ENCODE data around the gene COBL. TPM values are rescaled to one million over a fixed set of nuclear protein-coding genes. Genes with fewer than 3 reads are reported as not detected.

The COBL gene
- total RNA-seq, 4 donors from 2014 or later, result 62.4 to 114 (median 72.2) TPM

DNA sequence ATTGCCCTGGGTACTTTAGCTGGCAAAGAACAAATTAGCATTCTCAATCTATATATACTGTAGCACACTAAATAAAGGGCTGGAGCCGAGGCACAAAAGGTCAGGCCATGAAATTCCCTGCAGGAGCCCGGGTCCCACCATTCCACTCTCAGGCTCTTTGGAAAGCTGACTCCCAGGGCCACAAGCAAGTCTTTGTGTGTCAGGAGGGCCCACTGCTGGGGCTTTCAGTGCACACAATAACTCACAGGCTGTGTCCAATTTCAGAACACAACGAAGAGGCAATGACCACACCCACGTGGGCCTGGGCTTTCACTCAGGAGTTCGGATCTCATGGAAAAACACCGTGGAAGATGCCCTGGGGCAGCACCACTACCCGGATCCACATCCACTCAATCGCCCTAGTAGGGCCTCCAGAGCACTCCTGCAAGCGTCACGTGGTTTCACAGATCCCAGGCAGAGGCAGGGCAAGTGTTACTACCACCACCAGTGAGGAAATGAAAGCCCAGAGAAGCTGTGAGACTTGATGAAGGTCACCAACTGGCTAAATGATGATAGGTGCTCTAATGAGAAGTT is 60.3 kb downstream of the COBL start:
- no peak overlapping the region for H3K4me3 ChIP-seq
- in situ Hi-C loops (cut with MboI; ENCODE audit: low pct_ligation_motif_present in 1 of 4, low pct_unique_long_range_greater_than_20kb in 1 of 4, low sequenced_read_pairs in 3 of 4) (no loop called here), intact Hi-C loops (cut with DNase I; ENCODE audit: low total_unique reads) (no loop called here)
- peaks cover 0 to 27% (median 11%) of the 10 kb centered on the region in 4 donors for H3K4me1 ChIP-seq
- peak overlapping the region; percentile 33 to 57 (median 38) for H3K27ac ChIP-seq
- no peaks in the 10 kb centered on the region for H3K27me3 ChIP-seq
- H3K9me3 ChIP-seq, result no peaks in the 10 kb centered on the region
- 61% methylated on average over 10 of the region's 10 CpGs; no CpG with 5 or more reads in 1 of the 2 donors for WGBS, 2 donors (ENCODE audit: low coverage in 1 of 2)
- DNase-seq, result peak; percentile 41
- TF ChIP-seq EP300 (IDR thresholded peaks at IDR 0.05; ENCODE audit: low read depth), result no peak
- TF ChIP-seq CTCF (IDR thresholded peaks at IDR 0.05), result no peak
- TF ChIP-seq POLR2AphosphoS5 (IDR thresholded peaks at IDR 0.05), result no peak
- no peak for TF ChIP-seq POLR2A (IDR thresholded peaks at IDR 0.05)
- H3K36me3 ChIP-seq, result no peaks in the 10 kb centered on the region

DNA sequence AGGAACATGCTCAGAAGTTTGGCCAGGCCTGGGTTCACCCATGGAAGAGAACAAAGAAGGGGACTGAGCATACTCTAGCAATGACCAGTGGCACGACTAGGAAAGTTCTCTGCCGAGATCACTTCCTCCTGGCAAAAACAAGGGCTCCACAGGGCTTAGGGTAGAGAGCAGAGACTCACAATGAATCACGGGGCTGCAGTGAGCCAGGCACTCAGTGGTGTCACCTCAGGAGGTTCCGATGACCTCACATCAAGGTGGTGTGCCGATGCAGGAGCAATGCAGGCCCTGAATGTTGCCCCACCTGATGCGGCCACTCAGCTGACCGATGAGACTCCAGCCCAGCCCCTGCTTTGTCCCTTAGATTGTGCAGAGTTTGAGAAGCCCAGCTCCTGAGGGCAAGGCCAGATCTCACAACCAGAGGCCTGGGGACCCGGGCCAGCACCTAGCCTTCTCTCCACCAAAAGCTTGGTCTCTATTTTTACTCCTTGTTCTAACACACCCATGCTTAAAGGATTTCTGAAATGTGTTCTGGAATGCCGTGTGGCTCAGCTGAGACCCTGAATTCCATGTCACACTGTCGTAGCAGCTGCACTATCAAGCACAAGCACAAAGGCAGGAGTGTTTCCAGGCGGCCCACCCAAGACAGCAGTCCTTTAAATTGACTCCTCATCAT is 60.9 kb downstream of the COBL start:
- in situ Hi-C loops (cut with MboI; ENCODE audit: low pct_ligation_motif_present in 1 of 4, low pct_unique_long_range_greater_than_20kb in 1 of 4, low sequenced_read_pairs in 3 of 4) (no loop called here), intact Hi-C loops (cut with DNase I; ENCODE audit: low total_unique reads) (no loop called here)
- Histone ChIP-seq H3K27ac (peak overlapping the region; percentile 33 to 57 (median 38)), H3K36me3 (no peaks in the 10 kb centered on the region), H3K4me3 (no peak overlapping the region), H3K4me1 (peaks cover 0 to 31% (median 8%) of the 10 kb centered on the region in 4 donors), H3K9me3 (no peaks in the 10 kb centered on the region), H3K27me3 (no peaks in the 10 kb centered on the region)
- DNase-seq, result no peak
- TF ChIP-seq EP300 (IDR thresholded peaks at IDR 0.05; ENCODE audit: low read depth) (no peak), CTCF (IDR thresholded peaks at IDR 0.05) (no peak)
- 72% methylated on average over 11 of the region's 11 CpGs; no CpG with 5 or more reads in 1 of the 2 donors for WGBS, 2 donors (ENCODE audit: low coverage in 1 of 2)

DNA sequence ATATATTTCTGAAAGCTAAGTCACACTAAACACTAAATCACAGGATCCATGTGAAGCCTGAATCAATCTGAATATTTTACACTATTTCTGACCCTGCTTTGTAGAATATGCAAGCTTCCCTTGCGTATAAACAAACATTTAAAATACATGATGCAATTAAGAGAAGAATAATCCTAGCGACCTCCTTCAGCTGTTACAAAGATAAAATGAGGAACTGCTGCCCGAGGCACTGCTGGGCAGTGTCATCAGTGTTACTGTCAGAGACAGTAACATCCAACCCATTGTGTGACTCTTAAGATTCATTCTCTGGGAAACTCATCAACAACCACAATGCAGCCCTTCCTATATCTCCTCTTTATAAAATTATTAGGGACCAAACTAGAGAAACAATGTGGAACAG is 61.6 kb downstream of the COBL start:
- intact Hi-C loops (cut with DNase I; ENCODE audit: low total_unique reads), result no loop called here
- WGBS, 2 donors (ENCODE audit: low coverage in 1 of 2), result 81 to 93% methylated on average over 3 of the region's 3 CpGs
- TF ChIP-seq POLR2A (IDR thresholded peaks at IDR 0.05) (no peak), EP300 (IDR thresholded peaks at IDR 0.05; ENCODE audit: low read depth) (no peak), CTCF (IDR thresholded peaks at IDR 0.05) (no peak), POLR2AphosphoS5 (IDR thresholded peaks at IDR 0.05) (no peak)
- DNase-seq, result no peak
- Histone ChIP-seq H3K36me3 (no peaks in the 10 kb centered on the region), H3K27ac (no peak overlapping the region), H3K4me1 (peaks cover 0 to 37% (median 11%) of the 10 kb centered on the region in 4 donors), H3K9me3 (no peaks in the 10 kb centered on the region), H3K4me3 (no peak overlapping the region), H3K27me3 (no peaks in the 10 kb centered on the region)
- in situ Hi-C loops (cut with MboI; ENCODE audit: low pct_ligation_motif_present in 1 of 4, low pct_unique_long_range_greater_than_20kb in 1 of 4, low sequenced_read_pairs in 3 of 4), result no loop called here

DNA sequence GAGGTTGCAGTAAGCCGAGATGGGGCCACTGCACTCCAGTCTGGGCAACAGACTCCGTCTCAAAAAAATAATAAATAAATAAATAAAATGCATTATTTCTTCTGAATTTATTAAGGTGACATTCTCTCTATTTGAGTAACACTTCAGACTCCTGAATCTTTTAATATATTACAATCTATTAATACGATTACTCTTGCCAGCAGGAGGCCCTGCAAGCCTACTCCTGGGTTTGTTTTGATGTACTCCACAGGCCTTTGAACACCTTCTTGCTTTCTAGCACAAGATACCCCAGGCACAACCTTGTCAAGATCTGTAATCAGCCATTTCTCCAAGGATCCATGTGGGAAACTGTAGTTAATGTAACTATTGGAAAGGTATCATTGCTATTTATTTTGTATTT is 63.5 kb downstream of the COBL start:
- no peak overlapping the region for H3K27ac ChIP-seq
- WGBS, 2 donors (ENCODE audit: low coverage in 1 of 2), result 90 to 92% methylated on average over 3 of the region's 3 CpGs
- intact Hi-C loops (cut with DNase I; ENCODE audit: low total_unique reads), result no loop called here

More for the DNA sequence above, 63.5 kb downstream of the COBL start:
- no peak for DNase-seq
- H3K27me3 ChIP-seq, result no peaks in the 10 kb centered on the region
- H3K36me3 ChIP-seq, result no peaks in the 10 kb centered on the region
- in situ Hi-C loops (cut with MboI; ENCODE audit: low pct_ligation_motif_present in 1 of 4, low pct_unique_long_range_greater_than_20kb in 1 of 4, low sequenced_read_pairs in 3 of 4), result no loop called here
- H3K9me3 ChIP-seq, result no peaks in the 10 kb centered on the region
- H3K4me3 ChIP-seq, result no peak overlapping the region
- peaks cover 0 to 43% (median 12%) of the 10 kb centered on the region in 4 donors for H3K4me1 ChIP-seq
- TF ChIP-seq POLR2A (IDR thresholded peaks at IDR 0.05), result no peak

All from transverse colon (tissue), 4 donors.